ENCODE results near the gene ASTN2.

DNA sequence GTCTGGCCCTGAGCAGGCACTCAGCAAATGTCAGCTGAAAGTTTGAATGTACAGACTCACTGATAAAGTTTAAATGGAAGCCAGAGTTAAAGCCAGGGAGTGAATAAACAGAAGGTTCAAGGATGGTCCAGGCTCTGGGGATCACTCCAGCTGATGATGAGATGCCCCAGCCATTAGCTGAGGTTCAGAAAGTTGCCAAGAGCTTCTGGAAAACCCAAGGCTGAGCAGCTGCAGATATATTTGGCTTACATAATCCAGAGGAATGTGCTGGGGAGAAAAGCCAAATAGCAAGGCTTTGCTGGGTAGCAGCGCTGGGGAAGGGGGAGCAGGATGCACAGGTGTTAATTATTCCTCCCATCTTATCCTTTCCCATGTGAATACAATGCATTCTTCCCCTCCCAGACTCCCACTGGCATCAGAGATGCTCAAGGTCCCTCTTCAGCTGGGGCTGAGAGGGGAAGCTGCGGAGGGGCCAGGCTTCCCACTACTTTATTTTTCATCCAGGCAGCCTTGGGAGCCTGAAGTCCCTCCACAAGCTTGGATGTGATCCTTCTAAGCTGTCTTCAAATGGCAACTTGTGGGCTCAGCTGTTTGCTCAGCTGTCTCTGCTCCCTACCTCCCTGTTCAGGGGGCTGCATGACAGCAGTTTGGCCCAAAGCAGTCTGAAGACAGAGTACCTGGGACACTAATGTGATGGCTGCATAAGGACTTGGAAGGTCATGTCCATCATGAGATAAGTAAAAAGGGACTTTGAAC is 386.6 kb downstream of the ASTN2 start:
- TF ChIP-seq EZH2 (IDR thresholded peaks at IDR 0.05; ENCODE audit: insufficient read depth, poor library complexity, severe bottlenecking) = no peak
- no peak for TF ChIP-seq EZH2phosphoT487 (IDR thresholded peaks at IDR 0.05; ENCODE audit: insufficient read depth, low read depth)

All from GM23248 (cell line).